Activated T-cell treated with anti-CD3 and anti-CD28 coated beads, Interleukin-2, amount 50 U/mL, for 1 hour (primary cell): ENCODE data around the gene ITPKB.

ENCODE experiments used
- DNase-seq: peaks from one replicate; pipeline ENCODE4 v3.0.0-alpha.2; 2020

The ITPKB gene

GRCh38 chr1:226662642-226663326 is 76.3 kb downstream of the ITPKB start:
- DNase-seq: peak; percentile 80

DNA sequence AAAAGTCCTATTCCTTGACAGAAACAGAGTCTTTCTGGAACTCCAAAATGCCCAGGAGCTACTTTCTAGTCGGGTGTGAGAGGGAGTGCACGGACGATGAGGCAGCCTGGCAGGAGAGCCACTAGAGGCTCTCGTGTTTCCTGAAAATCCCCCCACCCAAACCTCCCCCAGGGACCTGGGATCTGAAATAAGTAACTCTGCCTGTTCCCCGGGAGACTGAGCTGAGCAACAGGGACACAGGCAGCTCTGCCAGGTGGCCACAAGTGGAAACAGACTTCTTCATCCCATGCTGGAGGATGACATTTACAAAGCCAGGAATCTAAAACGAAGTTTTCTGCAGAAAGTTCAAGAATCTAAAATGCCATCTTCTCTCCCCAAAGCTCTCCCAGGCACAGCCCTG is 77.1 kb downstream of the ITPKB start:
- no peak for DNase-seq

DNA sequence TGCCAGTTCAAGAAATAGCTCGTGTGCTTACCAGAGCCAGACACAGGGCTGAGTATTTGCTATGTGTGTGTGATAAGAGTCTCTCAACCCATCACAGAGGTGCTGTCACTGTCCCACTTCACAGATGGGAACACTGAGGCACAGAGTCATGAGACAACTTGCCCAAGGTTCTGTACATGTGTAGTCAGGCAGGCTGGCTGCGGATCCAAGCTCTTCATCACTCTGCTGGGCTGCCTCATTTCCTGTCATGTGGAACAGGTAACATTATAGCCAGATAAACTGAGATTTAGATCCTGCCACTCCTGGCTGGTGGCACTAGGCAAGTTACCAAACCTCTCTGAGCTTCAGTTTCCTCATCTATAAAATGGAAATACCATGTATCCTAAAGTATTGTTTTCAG is 77.8 kb downstream of the ITPKB start:
- no peak for DNase-seq

DNA sequence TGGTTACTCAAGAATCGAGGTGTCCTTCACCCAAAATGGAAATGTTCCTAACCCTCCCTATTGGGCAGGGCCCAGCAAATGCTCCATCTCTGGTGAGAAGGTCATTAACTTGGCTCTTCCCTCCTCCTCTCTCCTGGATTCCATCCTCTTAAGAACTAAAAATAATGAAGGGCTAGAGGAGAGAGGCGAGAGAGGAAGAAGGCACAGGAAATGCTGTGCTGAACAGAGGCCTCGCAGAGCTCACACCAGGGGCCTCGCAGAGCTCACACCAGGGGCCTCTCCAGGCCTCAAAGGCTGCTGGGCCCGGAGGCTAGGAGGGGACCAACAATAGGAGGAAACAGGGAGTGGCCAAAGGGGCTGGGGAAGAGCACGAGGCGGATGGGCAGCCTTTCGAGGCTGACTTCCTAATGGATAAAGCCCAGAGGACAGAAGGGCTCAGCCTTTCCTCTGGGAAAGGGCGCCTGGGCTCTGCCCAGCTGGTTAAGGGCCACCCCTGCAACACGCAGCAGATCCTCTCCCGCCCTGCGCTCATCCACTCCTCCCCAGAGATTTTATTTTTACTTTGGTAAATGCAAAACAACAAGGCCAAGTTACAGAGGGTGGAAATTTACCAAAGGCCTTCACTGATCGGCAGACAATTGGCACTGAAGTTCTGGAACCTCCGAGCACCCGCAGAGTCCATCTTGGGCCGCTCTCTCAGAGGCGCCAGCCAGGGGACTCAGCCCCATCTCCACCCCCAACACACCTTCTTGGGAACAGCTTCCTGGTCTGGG is 78.5 kb downstream of the ITPKB start:
- DNase-seq: no peak

GRCh38 chr1:226659641-226660040 is 79.4 kb downstream of the ITPKB start:
- no peak for DNase-seq

- DNase-seq: no peak
Measured at GRCh38 chr1:226659136-226659535, 79.9 kb downstream of the ITPKB start.

- no peak for DNase-seq
Measured at GRCh38 chr1:226658546-226659125, 80.4 kb downstream of the ITPKB start.

- DNase-seq: no peak
Measured at GRCh38 chr1:226657895-226658545, 81.1 kb downstream of the ITPKB start.

- peak; percentile 71 for DNase-seq
Measured at GRCh38 chr1:226656601-226657277, 82.3 kb downstream of the ITPKB start.

DNA sequence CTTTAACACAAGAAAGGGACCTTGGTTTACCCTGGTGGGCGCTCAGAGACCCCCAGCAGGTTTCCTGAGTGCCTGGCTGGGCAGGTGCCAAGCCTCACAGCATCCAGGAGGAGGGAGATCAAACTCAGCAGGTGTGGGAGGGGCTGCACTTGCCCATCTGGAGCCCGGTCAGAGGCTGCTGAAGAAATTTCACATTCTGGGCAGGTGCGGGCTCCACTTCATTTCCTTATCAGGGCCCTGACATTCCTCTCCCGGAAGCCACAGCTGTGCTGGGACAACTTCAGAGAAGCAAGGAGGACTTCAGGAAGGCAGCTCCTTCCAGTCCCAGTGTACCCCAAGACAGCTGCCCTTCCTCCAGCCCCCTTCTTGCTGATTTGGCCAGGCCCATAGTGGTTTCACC is 82.9 kb downstream of the ITPKB start:
- no peak for DNase-seq

- no peak for DNase-seq
Measured at GRCh38 chr1:226655251-226656163, 83.6 kb downstream of the ITPKB start.

- no peak for DNase-seq
Measured at GRCh38 chr1:226654668-226655055, 84.4 kb downstream of the ITPKB start.

- DNase-seq: no peak
Measured at GRCh38 chr1:226654046-226654667, 84.9 kb downstream of the ITPKB start.

GRCh38 chr1:226653311-226653921 is 85.7 kb downstream of the ITPKB start:
- DNase-seq: peak; percentile 63

GRCh38 chr1:226652613-226653012 is 86.5 kb downstream of the ITPKB start:
- DNase-seq: no peak

DNA sequence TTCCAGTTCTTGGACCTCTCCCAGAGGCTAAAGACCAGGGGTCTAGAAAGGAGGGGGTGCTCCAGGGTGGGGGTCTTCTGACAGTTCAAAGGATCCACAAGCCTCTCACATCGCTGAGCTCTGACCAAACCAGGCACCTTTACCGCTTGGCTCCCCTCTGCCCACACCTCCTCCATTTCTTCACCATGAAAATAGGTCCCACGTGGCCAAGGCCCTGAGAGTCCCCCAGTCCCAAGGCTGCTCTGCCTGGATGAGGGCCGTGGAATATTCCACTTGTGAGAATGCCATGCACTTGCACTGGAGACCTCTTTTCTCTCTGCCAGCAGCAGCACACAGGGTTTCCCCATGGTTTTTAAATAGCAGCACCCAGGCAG is 87.4 kb downstream of the ITPKB start:
- no peak for DNase-seq

DNA sequence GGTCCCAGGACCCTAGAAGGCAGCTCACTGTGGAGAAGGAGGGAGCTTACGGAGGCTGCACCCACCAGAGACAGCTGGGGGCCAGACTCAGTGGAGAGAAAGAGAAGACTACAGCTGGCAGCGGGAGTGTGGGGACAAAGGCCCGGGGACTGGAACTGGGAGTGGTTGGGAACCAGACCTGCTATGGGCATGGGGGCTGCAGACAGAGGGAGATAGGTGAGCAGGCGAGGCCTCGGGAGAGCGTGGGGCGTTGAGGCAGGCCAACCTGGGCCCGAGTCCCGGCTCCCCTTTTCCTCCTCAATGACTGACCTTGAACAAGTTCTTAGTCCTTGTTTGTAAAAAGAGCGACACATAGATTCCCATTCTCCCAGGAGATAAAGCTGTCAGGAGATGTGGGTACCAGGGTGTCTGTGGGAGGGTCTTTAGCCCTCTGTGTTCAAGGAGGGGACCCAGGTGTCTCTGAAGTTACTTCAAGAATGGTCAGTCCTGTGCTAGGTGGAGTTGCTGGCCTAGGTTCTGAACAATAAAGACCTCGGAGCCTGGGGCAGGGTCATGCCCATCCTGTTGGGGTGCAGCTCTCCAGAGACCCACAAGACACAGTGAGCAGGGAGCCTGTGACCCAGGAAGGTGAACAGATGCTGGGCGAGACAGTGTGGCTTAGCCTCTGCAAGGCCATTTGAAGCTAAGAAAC is 87.9 kb downstream of the ITPKB start:
- no peak for DNase-seq

DNA sequence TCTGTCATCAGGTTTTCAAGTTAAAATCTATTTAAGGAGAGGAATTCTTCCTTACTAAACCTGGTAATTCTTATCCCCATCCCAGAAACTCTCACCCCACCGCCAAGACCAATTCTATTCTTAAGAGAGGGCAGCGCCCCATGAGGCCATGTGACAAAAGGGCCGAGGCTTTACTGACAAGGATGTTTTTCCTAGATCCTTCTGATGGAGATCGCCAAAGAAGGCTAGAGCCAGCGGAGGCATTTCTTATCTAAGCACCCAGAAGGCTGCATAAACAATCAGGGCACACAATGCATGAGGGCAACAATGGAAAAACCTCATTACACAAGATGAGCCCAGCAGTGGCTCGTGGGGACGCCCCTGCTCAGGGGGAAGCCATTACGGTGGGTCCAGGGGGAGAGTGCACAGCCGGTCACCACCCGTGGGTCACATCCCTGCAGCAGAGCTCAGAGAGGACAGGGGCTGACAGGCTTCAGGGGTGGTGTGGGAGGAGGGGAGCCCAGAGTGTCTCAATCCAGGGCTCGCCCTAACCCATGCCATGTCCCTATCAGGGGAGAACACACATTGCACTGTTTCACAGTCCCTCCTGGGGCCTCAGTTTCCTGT is 88.7 kb downstream of the ITPKB start:
- no peak for DNase-seq

DNA sequence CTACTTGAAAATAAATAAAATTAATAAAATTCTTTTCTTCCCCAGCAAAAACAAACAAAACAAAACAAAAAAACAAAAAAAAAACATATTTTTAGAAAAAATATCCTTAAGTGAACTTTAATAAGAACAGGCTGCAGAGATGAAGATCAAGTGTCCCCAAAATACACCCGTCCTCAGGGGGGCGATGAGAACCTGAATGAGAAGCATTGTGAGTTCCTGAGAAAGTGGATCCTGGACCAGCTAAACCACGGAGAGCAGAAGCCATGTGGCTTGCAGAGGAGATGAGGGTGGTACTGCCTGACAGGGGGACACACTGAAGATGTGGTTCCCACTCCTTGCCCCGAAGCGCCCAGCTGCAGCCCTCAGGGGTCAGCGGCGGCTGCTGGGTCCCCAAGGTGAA is 89.3 kb downstream of the ITPKB start:
- no peak for DNase-seq

DNA sequence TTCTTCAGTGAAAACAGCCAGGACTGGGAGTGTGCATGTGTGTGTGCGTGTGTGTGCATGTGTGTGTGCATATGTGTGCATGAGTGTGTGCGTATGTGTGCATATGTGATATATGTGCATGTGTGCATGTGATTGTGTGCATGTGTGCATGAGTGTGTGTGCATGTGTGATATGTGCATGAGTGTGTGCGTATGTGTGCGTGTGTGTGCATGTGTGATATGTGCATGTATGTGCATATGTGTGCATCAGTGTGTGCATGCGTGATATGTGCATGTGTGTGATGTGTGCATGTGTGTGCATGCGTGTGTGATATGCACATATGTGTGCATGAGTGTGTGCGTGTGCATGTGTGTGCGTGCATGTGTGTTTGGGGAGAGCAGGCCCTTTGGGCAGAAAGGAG is 89.8 kb downstream of the ITPKB start:
- no peak for DNase-seq
